ENCODE measurements around the gene FGFR4.

GRCh38 chr5:177090813-177091212 is 4.1 kb downstream of the FGFR4 start:
- TF ChIP-seq CTCF (IDR thresholded peaks at IDR 0.05; ENCODE audit: insufficient read depth, low read length, poor library complexity, severe bottlenecking) = no peak
- TF ChIP-seq EZH2phosphoT487 (conservative IDR thresholded peaks at IDR 0.05; ENCODE audit: low read length) = no peak

All from SU-DHL-6 (cell line).